GM23248 (cell line): ENCODE measurements around the gene CDH22. TPM values are rescaled to one million over a fixed set of nuclear protein-coding genes. Genes with fewer than 3 reads are reported as not detected.

Experiments
- DNase-seq: peaks from one replicate; pipeline ENCODE4 v3.0.0-alpha.2; 2015
- H2AFZ ChIP-seq: fragments of 200-600 bp; sonication (generic); 2 replicates; pipeline ENCODE4 v1.6.1; 2016; ENCODE audit warnings: antibody characterized with exemption
- H3F3A ChIP-seq: fragments of 200-600 bp; sonication (generic); 2 replicates; pipeline ENCODE4 v1.6.1; 2016; ENCODE audit warnings: mild to moderate bottlenecking, antibody characterized with exemption, mixed run types; ENCODE audit not compliant: insufficient read depth
- H3K27ac ChIP-seq: fragments of 200-600 bp; sonication (generic); 2 replicates; pipeline ENCODE4 v1.5.1; 2016; ENCODE audit warnings: mild to moderate bottlenecking
- H3K27me3 ChIP-seq: fragments of 200-600 bp; sonication (generic); replicated peaks from 2 replicates; pipeline ENCODE4 v1.6.1; 2016; ENCODE audit warnings: mild to moderate bottlenecking; ENCODE audit not compliant: insufficient read depth
- H3K36me3 ChIP-seq: fragments of 200-600 bp; sonication (generic); 2 replicates; pipeline ENCODE4 v1.6.1; 2016; ENCODE audit warnings: low read depth, mild to moderate bottlenecking
- H3K4me1 ChIP-seq: fragments of 200-600 bp; sonication (generic); 2 replicates; pipeline ENCODE4 v1.6.1; 2016; ENCODE audit warnings: mild to moderate bottlenecking; ENCODE audit not compliant: insufficient read depth
- H3K4me2 ChIP-seq: fragments of 200-600 bp; sonication (generic); one replicate; pipeline ENCODE4 v1.6.1; 2016; ENCODE audit warnings: mild to moderate bottlenecking; ENCODE audit not compliant: unreplicated experiment
- H3K4me3 ChIP-seq: fragments of 200-600 bp; sonication (generic); 2 replicates; pipeline ENCODE4 v1.5.1; 2016; ENCODE audit warnings: mild to moderate bottlenecking
- H3K79me2 ChIP-seq: fragments of 200-600 bp; sonication (generic); 2 replicates; pipeline ENCODE4 v1.6.1; 2016; ENCODE audit warnings: mild to moderate bottlenecking; ENCODE audit not compliant: insufficient read depth
- H3K9ac ChIP-seq: fragments of 200-600 bp; sonication (generic); 2 replicates; pipeline ENCODE4 v1.6.1; 2016; ENCODE audit warnings: mild to moderate bottlenecking
- H3K9me2 ChIP-seq: fragments of 200-600 bp; sonication (generic); 2 replicates; pipeline ENCODE4 v1.6.1; 2016; ENCODE audit warnings: mixed run types, mild to moderate bottlenecking, moderate library complexity; ENCODE audit not compliant: insufficient read depth
- H3K9me3 ChIP-seq: fragments of 200-600 bp; sonication (generic); one replicate; pipeline ENCODE4 v1.6.1; 2017; ENCODE audit warnings: low read depth
- H4K20me1 ChIP-seq: fragments of 200-600 bp; sonication (generic); 2 replicates; pipeline ENCODE4 v1.6.0; 2016; ENCODE audit not compliant: insufficient read depth
- EZH2 ChIP-seq: fragments of 200-600 bp; sonication (generic); IDR thresholded peaks from 2 replicates; pipeline ENCODE4 v1.6.1; 2018; ENCODE audit warnings: antibody characterized with exemption, mild to moderate bottlenecking; ENCODE audit not compliant: insufficient read depth, poor library complexity, severe bottlenecking
- EZH2phosphoT487 ChIP-seq: fragments of 200-600 bp; sonication (generic); IDR thresholded peaks from 2 replicates; pipeline ENCODE4 v1.6.1; 2018; ENCODE audit warnings: antibody characterized with exemption, moderate library complexity, mild to moderate bottlenecking, low read depth; ENCODE audit not compliant: insufficient read depth
- WGBS, 2 experiments: methylation state at CpG; one replicate each; pipeline ENCODE4 v1.1.6; 2015 to 2017; ENCODE audit warnings: low lambda C conversion rate in 2 of 2, low coverage in 1 of 2; ENCODE audit errors: missing lambda C conversion rate in 2 of 2; 5-methylcytosine and 5-hydroxymethylcytosine counted together
- in situ Hi-C: fragments of 300-500 bp; cut with MboI; formaldehyde crosslinking; loops from 2 replicates; pipeline ENCODE4 v1.15.0; 2020
- polyA plus RNA-seq: library from polyadenylated mRNA; unstranded; fragments of >200 nt; fragmentation: Nextera tagmentation; extraction: Ambion mirVana; gene quantifications from 2 replicates; pipeline ENCODE4 v1.2.1, GENCODE V29; 2016
- total RNA-seq: library from RNA; depleted of rRNA; stranded (reverse); fragments of >200 nt; shearing (Covaris generic); gene quantifications from 2 replicates; pipeline ENCODE4 v1.2.3, GENCODE V29; 2014

The CDH22 gene
- total and polyA plus RNA-seq, 2 experiments from 2014 or later = not detected

DNA sequence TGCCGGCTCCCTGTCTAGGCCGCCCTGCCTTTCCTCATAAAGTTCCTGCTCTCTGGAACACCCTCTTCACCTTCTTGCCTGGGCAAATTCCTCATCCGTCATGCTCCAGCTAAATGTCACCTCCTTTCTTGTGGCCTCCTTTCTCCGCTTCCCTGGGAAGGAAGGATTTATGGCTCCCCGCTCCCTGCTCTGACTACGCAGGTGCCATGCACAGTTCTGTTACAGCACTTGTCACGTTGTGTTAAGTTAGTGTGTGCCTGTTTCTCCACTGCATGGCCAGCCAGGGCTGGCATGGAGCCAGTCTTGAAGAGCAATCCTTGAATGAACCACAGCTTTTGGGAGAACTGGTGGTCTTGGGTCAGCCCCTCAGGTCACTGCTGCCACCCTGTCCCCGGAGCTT lies 128.4 kb downstream of the CDH22 start:
- Histone ChIP-seq H3K4me2 (no peak overlapping the region), H3K27ac (no peak overlapping the region), H4K20me1 (no peaks in the 10 kb centered on the region), H3K36me3 (no peaks in the 10 kb centered on the region), H3K9ac (no peak overlapping the region), H3K27me3 (peaks cover 4% of the 10 kb centered on the region), H3K9me2 (no peaks in the 10 kb centered on the region), H3K4me3 (no peak overlapping the region), H3K79me2 (no peaks in the 10 kb centered on the region), H3F3A (no peaks in the 10 kb centered on the region), H3K4me1 (no peaks in the 10 kb centered on the region), H3K9me3 (no peaks in the 10 kb centered on the region), H2AFZ (no peak overlapping the region)
- WGBS, 2 experiments = 49 to 57% methylated on average over 8 of the region's 8 CpGs
- TF ChIP-seq EZH2 (no peak), EZH2phosphoT487 (no peak)
- DNase-seq = no peak
- in situ Hi-C loops = no loop called here

DNA sequence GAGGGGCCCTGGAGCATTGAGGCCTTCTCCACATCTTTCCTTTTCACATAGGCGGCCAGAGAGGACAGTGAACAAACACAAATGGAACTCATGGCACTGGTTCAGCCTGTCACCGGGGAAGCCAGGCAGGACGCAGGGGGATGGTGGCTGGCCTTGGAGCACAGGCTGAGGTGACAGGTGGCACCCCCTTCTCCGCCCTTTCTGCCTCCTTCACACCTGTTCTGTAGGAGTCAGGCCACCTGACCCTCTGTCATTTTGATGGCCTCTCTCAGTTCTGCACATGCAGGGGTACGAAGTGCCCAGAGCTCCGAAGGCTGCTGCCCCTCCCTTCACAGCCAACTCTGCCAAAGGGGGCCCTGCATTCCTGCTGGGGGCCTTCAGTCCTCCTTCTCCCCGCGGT lies 129.4 kb downstream of the CDH22 start:
- no peaks in the 10 kb centered on the region for H4K20me1 ChIP-seq
- H3K9me2 ChIP-seq = no peaks in the 10 kb centered on the region
- TF ChIP-seq EZH2phosphoT487 = no peak
- no peak for TF ChIP-seq EZH2
- H3K79me2 ChIP-seq = no peaks in the 10 kb centered on the region
- no peak overlapping the region for H3K27ac ChIP-seq
- H2AFZ ChIP-seq = no peak overlapping the region
- no peaks in the 10 kb centered on the region for H3K4me1 ChIP-seq
- H3K4me2 ChIP-seq = no peak overlapping the region
- H3F3A ChIP-seq = no peaks in the 10 kb centered on the region
- in situ Hi-C loops = no loop called here
- H3K27me3 ChIP-seq = peaks cover 7% of the 10 kb centered on the region
- H3K9me3 ChIP-seq = no peaks in the 10 kb centered on the region
- H3K9ac ChIP-seq = no peak overlapping the region
- H3K36me3 ChIP-seq = no peaks in the 10 kb centered on the region
- WGBS, 2 experiments = 32 to 34% methylated on average over 8 of the region's 8 CpGs
- no peak overlapping the region for H3K4me3 ChIP-seq
- no peak for DNase-seq

DNA sequence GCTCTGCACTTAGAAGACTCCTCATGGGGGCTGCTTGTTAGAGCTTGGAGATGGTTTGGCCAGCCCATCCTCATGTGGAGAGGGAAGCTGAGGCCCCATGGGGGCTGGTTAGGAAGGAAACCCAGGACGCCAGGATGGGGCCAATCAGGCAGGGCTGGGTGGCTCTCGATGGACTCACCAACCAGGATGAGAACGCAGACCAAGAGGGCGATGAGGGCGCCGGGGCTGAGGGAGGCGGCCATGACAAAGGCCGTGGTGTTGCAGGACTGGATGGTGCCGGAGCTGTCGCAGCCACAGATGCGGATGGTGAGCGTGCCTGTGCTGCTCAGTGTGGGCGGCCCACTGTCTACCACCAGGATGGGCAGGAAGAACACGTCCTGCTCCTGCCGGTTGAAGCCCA lies 130.5 kb downstream of the CDH22 start:
- no peaks in the 10 kb centered on the region for H3F3A ChIP-seq
- no peak overlapping the region for H3K27ac ChIP-seq
- TF ChIP-seq EZH2 (no peak), EZH2phosphoT487 (no peak)
- peaks cover 17% of the 10 kb centered on the region for H3K27me3 ChIP-seq
- H3K9ac ChIP-seq = no peak overlapping the region
- no peak overlapping the region for H3K4me2 ChIP-seq
- 70 to 71% methylated on average over 15 of the region's 15 CpGs for WGBS, 2 experiments
- H3K36me3 ChIP-seq = no peaks in the 10 kb centered on the region
- no peak overlapping the region for H3K4me3 ChIP-seq
- H3K9me2 ChIP-seq = no peaks in the 10 kb centered on the region
- in situ Hi-C loops = no loop called here
- no peaks in the 10 kb centered on the region for H3K4me1 ChIP-seq
- DNase-seq = no peak
- H2AFZ ChIP-seq = no peak overlapping the region
- no peaks in the 10 kb centered on the region for H4K20me1 ChIP-seq
- no peaks in the 10 kb centered on the region for H3K79me2 ChIP-seq
- no peaks in the 10 kb centered on the region for H3K9me3 ChIP-seq

DNA sequence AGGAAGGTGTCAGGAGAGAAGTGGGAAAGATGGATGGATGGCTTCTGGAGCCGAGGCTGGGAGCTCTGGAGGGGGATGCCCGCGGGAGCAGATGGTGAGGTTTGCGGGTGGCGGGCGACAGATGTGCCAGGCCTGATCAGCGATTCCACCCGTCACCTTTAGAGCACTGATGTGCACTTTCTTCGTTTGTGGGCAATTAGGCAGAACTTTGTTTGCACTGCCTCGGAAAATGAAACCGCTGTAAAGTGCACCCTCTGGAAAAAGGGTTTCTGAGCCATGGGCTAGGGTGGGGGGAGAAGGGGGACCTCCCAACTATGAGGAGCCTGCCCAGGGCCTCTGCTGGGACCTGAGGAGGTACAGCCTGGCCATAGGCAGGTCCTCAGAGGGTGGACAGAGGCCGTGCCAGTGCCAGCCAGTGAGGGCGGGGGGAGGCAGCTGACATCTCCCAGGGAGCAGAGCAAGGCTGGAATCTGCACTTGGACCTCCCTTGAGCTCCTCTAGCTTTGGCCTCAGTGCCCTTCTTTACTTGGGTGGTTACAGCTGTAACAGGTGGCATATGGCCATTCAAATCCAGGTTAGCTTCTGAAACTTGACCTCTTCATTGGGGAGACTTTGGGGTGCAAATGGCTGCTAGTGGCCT lies 131.4 kb downstream of the CDH22 start:
- Histone ChIP-seq H3K9me2 (no peaks in the 10 kb centered on the region), H3K27ac (no peak overlapping the region), H3K79me2 (no peaks in the 10 kb centered on the region), H4K20me1 (no peaks in the 10 kb centered on the region), H3K4me1 (no peaks in the 10 kb centered on the region), H3K36me3 (no peaks in the 10 kb centered on the region), H3K4me3 (no peak overlapping the region), H3K9me3 (no peaks in the 10 kb centered on the region), H3K9ac (no peak overlapping the region), H3K4me2 (no peak overlapping the region), H3F3A (no peaks in the 10 kb centered on the region), H2AFZ (no peak overlapping the region), H3K27me3 (peaks cover 25% of the 10 kb centered on the region)
- 54 to 62% methylated on average over 13 of the region's 13 CpGs for WGBS, 2 experiments
- DNase-seq = no peak
- TF ChIP-seq EZH2 (no peak), EZH2phosphoT487 (no peak)
- in situ Hi-C loops = no loop called here

DNA sequence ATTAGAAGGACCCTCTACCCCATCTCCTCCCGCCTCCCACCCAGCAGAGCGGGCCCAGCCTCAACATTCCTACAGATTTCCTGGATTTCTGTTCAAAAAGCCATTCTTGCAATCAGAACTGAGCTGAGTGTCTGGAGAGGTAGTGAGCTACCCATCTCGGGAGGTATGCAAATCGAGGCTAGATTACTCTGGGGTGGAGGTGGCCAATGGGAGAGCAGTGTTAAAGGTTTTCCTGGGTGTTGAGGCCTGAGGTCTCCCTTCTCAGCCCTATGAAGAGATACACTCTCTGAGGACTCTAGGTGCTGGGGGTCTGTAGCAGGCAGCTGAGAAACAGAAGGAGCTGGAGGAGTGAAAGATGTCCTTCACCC lies 133.2 kb downstream of the CDH22 start:
- in situ Hi-C loops = no loop called here
- WGBS, 2 experiments = 50% methylated on average over 4 of the region's 4 CpGs
- no peak overlapping the region for H3K27ac ChIP-seq

More for the DNA sequence above, 133.2 kb downstream of the CDH22 start:
- Histone ChIP-seq H4K20me1 (no peaks in the 10 kb centered on the region), H3K4me3 (no peak overlapping the region), H3K9me3 (no peaks in the 10 kb centered on the region), H2AFZ (no peak overlapping the region), H3F3A (no peaks in the 10 kb centered on the region), H3K4me1 (no peaks in the 10 kb centered on the region), H3K9ac (no peak overlapping the region), H3K27me3 (peaks cover 39% of the 10 kb centered on the region), H3K79me2 (no peaks in the 10 kb centered on the region), H3K36me3 (no peaks in the 10 kb centered on the region), H3K9me2 (no peaks in the 10 kb centered on the region), H3K4me2 (no peak overlapping the region)
- no peak for DNase-seq
- no peak for TF ChIP-seq EZH2
- TF ChIP-seq EZH2phosphoT487 = no peak
